ENCODE results near the gene S1PR3. TPM values are rescaled to one million over a fixed set of nuclear protein-coding genes. Genes with fewer than 3 reads are reported as not detected.

Gene S1PR3
- total and polyA plus RNA-seq, 9 of the 15 experiments (the other 6 are each of a cell fraction or from before 2014, with no cell fraction given) = 0.03 to 2.0 (median 0.29) TPM

DNA sequence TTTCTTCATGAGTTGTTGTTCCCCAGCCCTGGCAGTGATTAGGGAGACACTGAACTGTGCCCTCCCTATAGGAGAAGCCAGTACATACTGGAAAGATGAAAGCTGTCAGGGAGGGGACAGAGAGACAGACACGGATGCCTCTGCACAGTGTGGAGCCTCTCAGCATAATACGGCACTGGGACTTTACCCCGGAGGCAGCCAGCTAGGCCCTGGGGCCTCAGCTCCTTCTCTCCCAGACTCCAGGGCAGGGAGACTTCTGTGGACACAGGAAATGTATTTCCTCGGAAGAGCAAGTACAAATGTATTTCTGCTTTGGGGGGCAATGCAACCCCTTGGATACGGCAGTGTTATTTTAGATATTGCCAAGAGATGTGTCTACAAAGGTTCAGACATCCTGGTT lies 62.0 kb downstream of the S1PR3 start:
- Histone ChIP-seq H3K27ac (ENCODE audit: extremely low read depth, low read depth, low read length) (no peak overlapping the region; the same call in 2 of the 3 replicates), H4K20me1 (replicated peaks; ENCODE audit: control insufficient read depth, insufficient read depth, low read length) (no peaks in the 10 kb centered on the region), H2AFZ (ENCODE audit: low read depth, low read length) (no peak overlapping the region), H3K4me1 (replicated peaks in 1 of 2; ENCODE audit: control insufficient read depth in 2 of 2, insufficient read depth in 2 of 2, low read length in 2 of 2) (peaks cover 0 to 6% of the 10 kb centered on the region in 2 experiments; a peak in 3 of 5 replicates), H3K4me2 (ENCODE audit: insufficient read depth, low read length) (no peak overlapping the region), H3K36me3 (ENCODE audit: control insufficient read depth, insufficient read depth, low read length) (no peaks in the 10 kb centered on the region), H3K9me1 (ENCODE audit: control insufficient read depth, insufficient read depth, low read length) (no peaks in the 10 kb centered on the region), H3K79me2 (ENCODE audit: control insufficient read depth, insufficient read depth, low read length) (no peaks in the 10 kb centered on the region), H3K9ac (ENCODE audit: insufficient read depth in 1 of 2, low read depth in 2 of 2, low read length in 2 of 2) (no peak overlapping the region), H3K4me3 (no peak overlapping the region), H3K27me3 (ENCODE audit: control insufficient read depth in 2 of 2, insufficient read depth in 2 of 2, low read length in 2 of 2) (peaks cover 0 to 4% of the 10 kb centered on the region in 2 experiments; a peak in 1 of 5 replicates), H3K9me3 (replicated peaks; ENCODE audit: control insufficient read depth, insufficient read depth, low read depth, low read length) (no peaks in the 10 kb centered on the region)
- BruUV-seq (replicated peaks) = no TSS peak
- intact Hi-C loops (cut with micrococcal nuclease) (no loop called here), in situ Hi-C loops (cut with MboI) (no loop called here)
- DNase-seq (ENCODE audit: extremely low read depth in 1 of 4, low spot score in 3 of 4) (no peak), ATAC-seq (no peak), FAIRE-seq (no peak)
- 24% methylated on average over 3 of the region's 5 CpGs for WGBS (ENCODE audit: insufficient coverage, low coverage, missing lambda C conversion rate)
- ChIA-PET POLR2A (no interaction called here), CTCF (ENCODE audit: low intra/inter-chr PET ratio) (no interaction called here)
- TF ChIP-seq PPARD (CRISPR knock-in tag; IDR thresholded peaks at IDR 0.05) (no peak), HNRNPL (IDR thresholded peaks at IDR 0.05; ENCODE audit: low read depth, low read length) (no peak), ZEB2 (IDR thresholded peaks at IDR 0.05) (no peak), IRF2 (CRISPR knock-in tag; IDR thresholded peaks at IDR 0.05) (no peak), ZC3H4 (CRISPR knock-in tag; IDR thresholded peaks at IDR 0.05; ENCODE audit: borderline replicate concordance) (no peak), RBM17 (IDR thresholded peaks at IDR 0.05; ENCODE audit: borderline replicate concordance, low read depth, low read length) (no peak)
- TF ChIP-seq, protein P1, sequence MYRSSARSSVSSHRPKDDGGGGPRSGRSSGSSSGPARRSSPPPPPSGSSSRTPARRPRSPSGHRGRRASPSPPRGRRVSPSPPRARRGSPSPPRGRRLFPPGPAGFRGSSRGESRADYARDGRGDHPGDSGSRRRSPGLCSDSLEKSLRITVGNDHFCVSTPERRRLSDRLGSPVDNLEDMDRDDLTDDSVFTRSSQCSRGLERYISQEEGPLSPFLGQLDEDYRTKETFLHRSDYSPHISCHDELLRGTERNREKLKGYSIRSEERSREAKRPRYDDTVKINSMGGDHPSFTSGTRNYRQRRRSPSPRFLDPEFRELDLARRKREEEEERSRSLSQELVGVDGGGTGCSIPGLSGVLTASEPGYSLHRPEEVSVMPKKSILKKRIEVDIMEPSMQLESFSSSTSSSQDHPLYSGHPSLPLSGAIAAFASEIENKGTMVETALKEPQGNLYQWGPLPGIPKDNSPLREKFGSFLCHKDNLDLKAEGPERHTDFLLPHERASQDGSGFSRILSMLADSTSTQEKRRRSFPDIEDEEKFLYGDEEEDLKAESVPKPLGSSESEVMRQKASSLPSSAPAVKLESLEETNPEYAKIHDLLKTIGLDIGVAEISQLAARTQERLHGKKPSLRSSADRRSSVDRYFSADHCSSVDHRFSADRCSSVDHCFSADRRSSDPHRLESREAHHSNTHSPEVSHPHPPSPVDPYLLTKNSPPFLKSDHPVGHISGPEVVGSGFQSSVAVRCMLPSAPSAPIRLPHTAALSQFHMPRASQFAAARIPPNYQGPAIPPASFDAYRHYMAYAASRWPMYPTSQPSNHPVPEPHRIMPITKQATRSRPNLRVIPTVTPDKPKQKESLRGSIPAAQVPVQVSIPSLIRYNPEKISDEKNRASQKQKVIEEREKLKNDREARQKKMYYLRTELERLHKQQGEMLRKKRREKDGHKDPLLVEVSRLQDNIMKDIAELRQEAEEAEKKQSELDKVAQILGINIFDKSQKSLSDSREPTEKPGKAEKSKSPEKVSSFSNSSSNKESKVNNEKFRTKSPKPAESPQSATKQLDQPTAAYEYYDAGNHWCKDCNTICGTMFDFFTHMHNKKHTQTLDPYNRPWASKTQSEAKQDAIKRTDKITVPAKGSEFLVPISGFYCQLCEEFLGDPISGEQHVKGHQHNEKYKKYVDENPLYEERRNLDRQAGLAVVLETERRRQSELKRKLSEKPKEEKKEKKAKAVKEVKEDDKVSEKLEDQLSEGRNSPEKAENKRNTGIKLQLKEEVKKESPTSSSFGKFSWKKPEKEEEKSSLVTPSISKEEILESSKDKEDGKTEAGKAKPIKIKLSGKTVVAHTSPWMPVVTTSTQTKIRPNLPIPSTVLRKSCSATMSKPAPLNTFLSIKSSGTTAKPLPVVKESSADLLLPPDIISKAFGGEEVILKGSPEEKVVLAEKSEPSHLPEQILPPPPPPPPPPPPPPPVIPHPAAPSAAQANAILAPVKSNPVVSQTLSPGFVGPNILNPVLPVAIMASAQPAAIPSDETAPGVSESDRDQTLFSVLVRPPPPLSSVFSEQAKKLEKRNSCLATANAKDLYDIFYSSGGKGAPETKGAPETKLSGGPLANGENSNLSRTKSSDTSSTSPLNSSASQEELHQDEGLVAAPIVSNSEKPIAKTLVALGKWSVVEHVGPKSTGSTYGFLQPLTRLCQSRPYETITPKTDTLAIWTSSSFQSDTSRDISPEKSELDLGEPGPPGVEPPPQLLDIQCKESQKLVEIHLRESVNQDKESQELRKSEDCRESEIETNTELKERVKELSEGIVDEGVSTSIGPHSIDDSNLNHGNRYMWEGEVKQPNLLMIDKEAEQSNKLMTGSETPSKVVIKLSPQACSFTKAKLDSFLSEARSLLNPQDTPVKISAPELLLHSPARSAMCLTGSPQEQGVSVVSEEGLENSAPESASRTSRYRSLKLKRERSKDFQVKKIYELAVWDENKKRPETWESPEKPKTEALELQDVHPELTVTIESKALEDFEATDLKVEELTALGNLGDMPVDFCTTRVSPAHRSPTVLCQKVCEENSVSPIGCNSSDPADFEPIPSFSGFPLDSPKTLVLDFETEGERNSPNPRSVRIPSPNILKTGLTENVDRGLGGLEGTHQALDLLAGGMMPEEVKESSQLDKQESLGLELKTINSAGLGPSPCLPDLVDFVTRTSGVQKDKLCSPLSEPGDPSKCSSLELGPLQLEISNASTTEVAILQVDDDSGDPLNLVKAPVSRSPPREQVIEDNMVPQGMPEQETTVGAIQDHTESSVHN (IDR thresholded peaks at IDR 0.05; ENCODE audit: borderline replicate concordance in 1 of 2, low read depth in 1 of 2) = no peak
- TF ChIP-seq, protein P2, sequence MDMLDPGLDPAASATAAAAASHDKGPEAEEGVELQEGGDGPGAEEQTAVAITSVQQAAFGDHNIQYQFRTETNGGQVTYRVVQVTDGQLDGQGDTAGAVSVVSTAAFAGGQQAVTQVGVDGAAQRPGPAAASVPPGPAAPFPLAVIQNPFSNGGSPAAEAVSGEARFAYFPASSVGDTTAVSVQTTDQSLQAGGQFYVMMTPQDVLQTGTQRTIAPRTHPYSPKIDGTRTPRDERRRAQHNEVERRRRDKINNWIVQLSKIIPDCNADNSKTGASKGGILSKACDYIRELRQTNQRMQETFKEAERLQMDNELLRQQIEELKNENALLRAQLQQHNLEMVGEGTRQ (CRISPR knock-in tag; IDR thresholded peaks at IDR 0.05) = no peak
- TF ChIP-seq, protein P3, sequence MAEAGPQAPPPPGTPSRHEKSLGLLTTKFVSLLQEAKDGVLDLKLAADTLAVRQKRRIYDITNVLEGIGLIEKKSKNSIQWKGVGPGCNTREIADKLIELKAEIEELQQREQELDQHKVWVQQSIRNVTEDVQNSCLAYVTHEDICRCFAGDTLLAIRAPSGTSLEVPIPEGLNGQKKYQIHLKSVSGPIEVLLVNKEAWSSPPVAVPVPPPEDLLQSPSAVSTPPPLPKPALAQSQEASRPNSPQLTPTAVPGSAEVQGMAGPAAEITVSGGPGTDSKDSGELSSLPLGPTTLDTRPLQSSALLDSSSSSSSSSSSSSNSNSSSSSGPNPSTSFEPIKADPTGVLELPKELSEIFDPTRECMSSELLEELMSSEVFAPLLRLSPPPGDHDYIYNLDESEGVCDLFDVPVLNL (CRISPR knock-in tag; IDR thresholded peaks at IDR 0.05; ENCODE audit: low read depth) = no peak
